Panc1 (cell line): Measurements from ENCODE around the gene ZP2.
"Not testable (repeated sequence)": the region's sequence is repeated elsewhere in the genome, so short reads cannot be mapped to it uniquely, and the experiment has no call there.

Source experiments
- POLR2AphosphoS5 ChIP-seq: IDR thresholded peaks from 2 replicates; pipeline ENCODE4 v1.6.1; 2012; ENCODE audit warnings: mild to moderate bottlenecking, low read depth, low read length, moderate library complexity
- REST ChIP-seq, 2 experiments: IDR thresholded peaks; 2 replicates each; pipeline ENCODE4 v1.6.1; 2011 to 2012; ENCODE audit warnings: low read depth in 2 of 2, control low read depth in 1 of 2, low read length in 1 of 2, mild to moderate bottlenecking in 1 of 2, moderate library complexity in 1 of 2; ENCODE audit not compliant: insufficient read depth in 1 of 2
- SIN3A ChIP-seq: IDR thresholded peaks from 2 replicates; pipeline ENCODE4 v1.6.1; 2012; ENCODE audit warnings: low read depth, mild to moderate bottlenecking, low read length, moderate library complexity, borderline replicate concordance; ENCODE audit not compliant: insufficient read depth
- TF ChIP-seq, protein P1 (sequence below): fragments of 450-650 bp; IDR thresholded peaks from 2 replicates; pipeline ENCODE4 v1.5.1; 2017; ENCODE audit warnings: mild to moderate bottlenecking

- TF ChIP-seq, protein P1, sequence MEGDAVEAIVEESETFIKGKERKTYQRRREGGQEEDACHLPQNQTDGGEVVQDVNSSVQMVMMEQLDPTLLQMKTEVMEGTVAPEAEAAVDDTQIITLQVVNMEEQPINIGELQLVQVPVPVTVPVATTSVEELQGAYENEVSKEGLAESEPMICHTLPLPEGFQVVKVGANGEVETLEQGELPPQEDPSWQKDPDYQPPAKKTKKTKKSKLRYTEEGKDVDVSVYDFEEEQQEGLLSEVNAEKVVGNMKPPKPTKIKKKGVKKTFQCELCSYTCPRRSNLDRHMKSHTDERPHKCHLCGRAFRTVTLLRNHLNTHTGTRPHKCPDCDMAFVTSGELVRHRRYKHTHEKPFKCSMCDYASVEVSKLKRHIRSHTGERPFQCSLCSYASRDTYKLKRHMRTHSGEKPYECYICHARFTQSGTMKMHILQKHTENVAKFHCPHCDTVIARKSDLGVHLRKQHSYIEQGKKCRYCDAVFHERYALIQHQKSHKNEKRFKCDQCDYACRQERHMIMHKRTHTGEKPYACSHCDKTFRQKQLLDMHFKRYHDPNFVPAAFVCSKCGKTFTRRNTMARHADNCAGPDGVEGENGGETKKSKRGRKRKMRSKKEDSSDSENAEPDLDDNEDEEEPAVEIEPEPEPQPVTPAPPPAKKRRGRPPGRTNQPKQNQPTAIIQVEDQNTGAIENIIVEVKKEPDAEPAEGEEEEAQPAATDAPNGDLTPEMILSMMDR: not testable (repeated sequence)
- not testable (repeated sequence) for TF ChIP-seq SIN3A; POLR2AphosphoS5; REST (IDR thresholded peaks at IDR 0.05; ENCODE audit: insufficient read depth in 1 of 2, low read depth in 2 of 2, low read length in 1 of 2)
Observed at GRCh38 chr16:21152160-21153030, 59.0 kb downstream of the ZP2 start.
